H1 (cell line): Measurements from ENCODE around the gene SIX4. TPM values are rescaled to one million over a fixed set of nuclear protein-coding genes. Genes with fewer than 3 reads are reported as not detected.

ENCODE experiments used
- CTCF ChIA-PET: fragments of 300-600 bp; sonication (Branson Sonifier 250); formaldehyde crosslinking; loops from one replicate; lab custom pipeline; 2021; ENCODE audit not compliant: partially characterized antibody; lab: Charles Lee
- POLR2A ChIA-PET: fragments of 300-600 bp; sonication (Branson Sonifier 250); formaldehyde crosslinking; loops from one replicate; lab custom pipeline; 2021; ENCODE audit warnings: inconsistent platforms; ENCODE audit not compliant: partially characterized antibody; lab: Charles Lee
- DNase-seq, 2 experiments: peaks; one replicate each; pipeline versions ENCODE4 v3.0.0 to v3.0.0-alpha.2; 2010 to 2022; ENCODE audit warnings: low spot score in 2 of 2, low read depth in 1 of 2, mixed read lengths in 1 of 2
- FAIRE-seq: peaks from 2 replicates; lab custom pipeline; 2011; peaks lifted over from hg19 to GRCh38; lab: Jason Lieb, UNC
- H2AFZ ChIP-seq: 2 replicates; pipeline ENCODE4 v1.8.1; 2012; ENCODE audit warnings: low read length, inconsistent platforms
- H2AK5ac ChIP-seq: 2 replicates; pipeline ENCODE4 v1.6.1; 2013; ENCODE audit warnings: low read depth, low read length
- H2BK120ac ChIP-seq: replicated peaks from 2 replicates; pipeline ENCODE3; 2013; ENCODE audit warnings: low read depth, low read length, inconsistent platforms
- H2BK12ac ChIP-seq: 2 replicates; pipeline ENCODE4 v1.6.1; 2013; ENCODE audit warnings: low read depth, low read length
- H2BK15ac ChIP-seq: 2 replicates; pipeline ENCODE4 v1.6.1; 2013; ENCODE audit warnings: low read length
- H2BK20ac ChIP-seq: 2 replicates; pipeline ENCODE4 v1.6.1; 2013; ENCODE audit warnings: low read length
- H2BK5ac ChIP-seq: 2 replicates; pipeline ENCODE4 v1.6.1; 2013; ENCODE audit warnings: low read depth, low read length
- H3K14ac ChIP-seq: 2 replicates; pipeline ENCODE4 v1.6.1; 2013; ENCODE audit warnings: inconsistent platforms; ENCODE audit not compliant: insufficient read length
- H3K18ac ChIP-seq: 2 replicates; pipeline ENCODE4 v1.6.1; 2013; ENCODE audit warnings: low read length; ENCODE audit errors: extremely low read depth
- H3K23ac ChIP-seq: 2 replicates; pipeline ENCODE4 v1.6.1; 2013; ENCODE audit warnings: inconsistent platforms; ENCODE audit not compliant: insufficient read length
- H3K23me2 ChIP-seq: 2 replicates; pipeline ENCODE4 v1.6.1; 2013; ENCODE audit warnings: low read depth, low read length
- H3K27ac ChIP-seq: 2 replicates; pipeline ENCODE4 v1.6.1; 2011; ENCODE audit warnings: low read depth, low read length, inconsistent platforms
- H3K27me3 ChIP-seq, 4 experiments: replicated peaks in 1 of 4; 1 replicate in 1 of 4; 2 replicates in 3 of 4; pipeline versions ENCODE4 v1.6.1 to v1.8.1; 2011 to 2013; ENCODE audit warnings: low read length in 3 of 4, mild to moderate bottlenecking in 3 of 4, inconsistent platforms in 2 of 4, mixed read lengths in 2 of 4, moderate library complexity in 1 of 4; ENCODE audit not compliant: control insufficient read depth in 3 of 4, insufficient read depth in 3 of 4; ENCODE audit errors: extremely low read depth in 1 of 4
- H3K36me3 ChIP-seq, 4 experiments: 2 replicates each; pipeline versions ENCODE4 v1.6.1 to v1.8.1; 2011 to 2013; ENCODE audit warnings: mild to moderate bottlenecking in 4 of 4, low read length in 3 of 4, moderate library complexity in 2 of 4, control low read depth in 1 of 4, inconsistent platforms in 1 of 4; ENCODE audit not compliant: insufficient read depth in 4 of 4, control insufficient read depth in 2 of 4
- H3K4ac ChIP-seq: replicated peaks from 2 replicates; pipeline ENCODE3; 2013; ENCODE audit warnings: low read length, low read depth, mixed read lengths, inconsistent platforms; ENCODE audit not compliant: insufficient read length
- H3K4me1 ChIP-seq, 4 experiments: replicated peaks in 1 of 4; 1 replicate in 1 of 4; 2 replicates in 3 of 4; pipeline versions ENCODE4 v1.6.1 to v1.8.1; 2011 to 2013; ENCODE audit warnings: low read length in 3 of 4, inconsistent platforms in 2 of 4, mixed read lengths in 1 of 4; ENCODE audit not compliant: insufficient read depth in 4 of 4, control insufficient read depth in 3 of 4
- H3K4me2 ChIP-seq, 2 experiments: 2 replicates each; pipeline versions ENCODE4 v1.6.1 to v1.8.1; 2011 to 2013; ENCODE audit warnings: low read depth in 2 of 2, low read length in 2 of 2, control low read depth in 1 of 2, inconsistent platforms in 1 of 2, mild to moderate bottlenecking in 1 of 2; ENCODE audit not compliant: insufficient read depth in 1 of 2
- H3K4me3 ChIP-seq, 4 experiments: fragments of 200-600, 300-600 bp in 1 of 4; sonication (generic), shearing (Covaris generic), sonication (Bioruptor Twin) in 1 of 4; 2 replicates each; pipeline versions ENCODE4 v1.5.1 to v1.8.1; 2011 to 2016; ENCODE audit warnings: low read length in 4 of 4, low read depth in 3 of 4, control low read depth in 2 of 4, inconsistent platforms in 2 of 4, mild to moderate bottlenecking in 2 of 4, mixed read lengths in 1 of 4, moderate library complexity in 1 of 4; ENCODE audit not compliant: insufficient read depth in 2 of 4; ENCODE audit errors: extremely low read depth in 1 of 4
- H3K56ac ChIP-seq: replicated peaks from 2 replicates; pipeline ENCODE3; 2013; ENCODE audit warnings: low read depth, mild to moderate bottlenecking, mixed read lengths, low read length, inconsistent platforms; ENCODE audit not compliant: insufficient read length
- H3K79me1 ChIP-seq: 2 replicates; pipeline ENCODE4 v1.6.1; 2013; ENCODE audit warnings: low read depth, low read length, control low read depth
- H3K79me2 ChIP-seq, 2 experiments: 2 replicates each; pipeline versions ENCODE4 v1.6.1 to v1.8.1; 2012 to 2013; ENCODE audit warnings: low read length in 2 of 2, mild to moderate bottlenecking in 2 of 2, inconsistent platforms in 1 of 2; ENCODE audit not compliant: insufficient read depth in 2 of 2, control insufficient read depth in 1 of 2
- H3K9ac ChIP-seq, 4 experiments: replicated peaks in 1 of 4; 1 replicate in 1 of 4; 2 replicates in 3 of 4; pipeline versions ENCODE4 v1.6.1 to v1.8.1; 2011 to 2013; ENCODE audit warnings: low read depth in 3 of 4, low read length in 3 of 4, control low read depth in 2 of 4, mild to moderate bottlenecking in 2 of 4, moderate library complexity in 2 of 4, inconsistent platforms in 1 of 4; ENCODE audit errors: extremely low read depth in 1 of 4
- H3K9me3 ChIP-seq, 2 experiments: 2 replicates each; pipeline versions ENCODE4 v1.6.1 to v1.8.1; 2012 to 2013; ENCODE audit warnings: mild to moderate bottlenecking in 2 of 2, moderate library complexity in 2 of 2, control low read depth in 1 of 2, inconsistent platforms in 1 of 2, low read depth in 1 of 2, low read length in 1 of 2, mixed read lengths in 1 of 2; ENCODE audit not compliant: insufficient read depth in 2 of 2
- H4K20me1 ChIP-seq, 2 experiments: replicated peaks in 1 of 2; 2 replicates each; pipeline versions ENCODE3 to v1.8.1; 2011 to 2013; ENCODE audit warnings: inconsistent platforms in 2 of 2, low read length in 2 of 2, mild to moderate bottlenecking in 1 of 2; ENCODE audit not compliant: insufficient read depth in 2 of 2, control insufficient read depth in 1 of 2
- H4K5ac ChIP-seq: 2 replicates; pipeline ENCODE4 v1.6.1; 2013; ENCODE audit warnings: low read length, low read depth, mixed read lengths, inconsistent platforms; ENCODE audit not compliant: insufficient read length
- H4K8ac ChIP-seq: 2 replicates; pipeline ENCODE4 v1.8.0; 2013; ENCODE audit warnings: mild to moderate bottlenecking, moderate library complexity, low read length, inconsistent platforms; ENCODE audit not compliant: insufficient read depth; ENCODE audit errors: extremely low read depth
- H4K91ac ChIP-seq: replicated peaks from 2 replicates; pipeline ENCODE3; 2013; ENCODE audit warnings: low read length, mixed read lengths, inconsistent platforms; ENCODE audit not compliant: insufficient read length
- BACH1 ChIP-seq: IDR thresholded peaks from 2 replicates; pipeline ENCODE4 v1.6.1; 2012; ENCODE audit warnings: low read length, improper control_type of control experiment
- CHD1 ChIP-seq: IDR thresholded peaks from 2 replicates; pipeline ENCODE4 v1.6.1; 2012; ENCODE audit warnings: low read depth, low read length, improper control_type of control experiment
- CTBP2 ChIP-seq: IDR thresholded peaks from 2 replicates; pipeline ENCODE4 v1.7.0; 2011; ENCODE audit warnings: borderline replicate concordance, mild to moderate bottlenecking, moderate library complexity, mixed read lengths, low read length; ENCODE audit not compliant: insufficient read depth, insufficient read length
- FOSL1 ChIP-seq: IDR thresholded peaks from 2 replicates; pipeline ENCODE4 v1.6.1; 2011; ENCODE audit warnings: mild to moderate bottlenecking, low read depth, low read length, moderate library complexity; ENCODE audit not compliant: insufficient read depth
- GTF2F1 ChIP-seq: IDR thresholded peaks from 2 replicates; pipeline ENCODE4 v1.6.1; 2012; ENCODE audit warnings: low read depth, low read length, improper control_type of control experiment, borderline replicate concordance
- TAF1 ChIP-seq: IDR thresholded peaks from 2 replicates; pipeline ENCODE4 v1.6.1; 2011; ENCODE audit warnings: mild to moderate bottlenecking, low read depth, low read length
- TCF12 ChIP-seq: IDR thresholded peaks from 2 replicates; pipeline ENCODE4 v1.6.1; 2011; ENCODE audit warnings: low read depth, mild to moderate bottlenecking, low read length
- TEAD4 ChIP-seq: IDR thresholded peaks from 2 replicates; pipeline ENCODE4 v1.6.1; 2012; ENCODE audit warnings: low read depth, low read length, inconsistent platforms, mixed read lengths
- WGBS, 2 experiments: shearing (Covaris generic) in 1 of 2; methylation state at CpG; one replicate each; pipeline versions ENCODE4 v1.1.6 to v1.1.7; 2013 to 2015; ENCODE audit warnings: low lambda C conversion rate in 2 of 2, mixed read lengths in 2 of 2, inconsistent platforms in 1 of 2, low coverage in 1 of 2, missing lambda C conversion rate in 1 of 2; ENCODE audit not compliant: insufficient replicate concordance in 2 of 2, insufficient coverage in 1 of 2, insufficient read length in 1 of 2; ENCODE audit errors: extremely low coverage in 1 of 2, missing lambda C conversion rate in 1 of 2; 5-methylcytosine and 5-hydroxymethylcytosine counted together
- polyA plus RNA-seq, 7 experiments: library from polyadenylated mRNA; depleted of rRNA in 3 of 7; stranded (reverse) in 5 of 7; unstranded in 2 of 7; fragments of >200 nt in 5 of 7; fragments of 200-250 nt in 2 of 7; gene quantifications; 1 replicate in 5 of 7; 2 replicates in 1 of 7; 4 replicates in 1 of 7; pipeline versions ENCODE4 v1.2.1 to v1.2.3, GENCODE V29; 2011 to 2013; ENCODE audit warnings: missing spikeins in 2 of 7, mixed read lengths in 2 of 7
- total RNA-seq: library from RNA; stranded (reverse); fragmentation: NEBNext Ultra II Directional; extraction: Animal tissue kit (Norgen Biotek cat#: 25700); gene quantifications from 2 replicates; pipeline ENCODE4 v1.2.1, GENCODE V29; 2021
- TF ChIP-seq, protein P1 (sequence below), 3 experiments: IDR thresholded peaks; 1 replicate in 2 of 3; 2 replicates in 1 of 3; pipeline versions ENCODE4 v1.5.1 to v1.6.1; 2011; ENCODE audit warnings: low read length in 3 of 3, mild to moderate bottlenecking in 3 of 3, inconsistent platforms in 2 of 3, low read depth in 1 of 3, moderate library complexity in 1 of 3; ENCODE audit not compliant: insufficient read depth in 1 of 3; ENCODE audit errors: control extremely low read depth in 1 of 3
- TF ChIP-seq, protein P2 (sequence below): IDR thresholded peaks from 2 replicates; pipeline ENCODE4 v1.6.1; 2011; ENCODE audit warnings: low read length, improper control_type of control experiment

The SIX4 gene
- total and polyA plus RNA-seq, 2 of the 8 experiments (the other 6 are each of a cell fraction or from before 2014, with no cell fraction given): 9.0 to 38.9 TPM

DNA sequence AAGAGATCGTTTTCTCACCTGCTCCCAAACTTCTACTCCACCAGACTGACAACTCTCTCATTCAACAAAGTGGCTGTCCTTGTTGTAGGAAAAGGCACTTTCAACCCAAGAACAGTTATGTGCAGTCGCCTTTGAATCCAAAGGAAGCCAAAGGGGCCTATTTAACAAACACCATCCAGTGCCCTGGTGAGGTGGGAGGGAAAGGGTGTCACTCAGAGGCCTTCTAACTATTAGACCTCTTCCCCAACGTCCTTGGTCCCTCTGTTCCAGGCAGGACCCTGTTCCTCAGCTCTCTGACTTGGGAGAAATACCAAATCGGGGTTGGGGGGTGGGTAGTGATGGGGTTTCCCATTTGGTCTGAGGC is 3.2 kb downstream of the SIX4 start:
- peak overlapping the region; percentile 86 to 96 for H3K4me2 ChIP-seq
- no peak overlapping the region for H2AK5ac ChIP-seq
- no peak overlapping the region for H2BK120ac ChIP-seq
- FAIRE-seq: no peak
- peaks cover 7 to 59% of the 10 kb centered on the region in 2 experiments for H3K79me2 ChIP-seq
- peak overlapping the region; percentile 51; the same call in 1 of the 2 replicates for H4K8ac ChIP-seq
- H2BK20ac ChIP-seq: no peak overlapping the region
- no peak overlapping the region for H2BK5ac ChIP-seq
- H3K27ac ChIP-seq: no peak overlapping the region
- peak overlapping the region in 1 of 4 experiments; percentile 16; a peak in 3 of 7 replicates for H3K9ac ChIP-seq
- H3K23me2 ChIP-seq: peaks cover 13% of the 10 kb centered on the region; the same call in 1 of the 2 replicates
- H3K79me1 ChIP-seq: peaks cover 13% of the 10 kb centered on the region
- peaks cover 2 to 7% (median 5%) of the 10 kb centered on the region in 4 experiments; a peak in 6 of 7 replicates for H3K4me1 ChIP-seq
- 20% methylated on average over 4 of the region's 4 CpGs; no CpG with 5 or more reads in 1 of the 2 experiments for WGBS, 2 experiments
- no peak overlapping the region for H3K4ac ChIP-seq
- no peak overlapping the region for H3K14ac ChIP-seq
- H3K36me3 ChIP-seq: peaks cover 7 to 37% (median 17%) of the 10 kb centered on the region in 4 experiments
- H2AFZ ChIP-seq: no peak overlapping the region
- ChIA-PET POLR2A (interaction anchor here (0.6 to 2.3 kb wide), 9 partner anchors 8 to 557 kb away, joined by 3 to 9 read pairs (median 3); partner anchors contain the start of genes SLC38A6 and TRMT5), CTCF (interaction anchor here (1.2 to 1.6 kb wide), 3 partner anchors 17 to 96 kb away, joined by 3 to 5 read pairs (median 4); no protein-coding TSS in a partner anchor)
- no peak overlapping the region for H3K56ac ChIP-seq
- no peak overlapping the region for H2BK12ac ChIP-seq
- no peak for DNase-seq
- no peak overlapping the region for H4K5ac ChIP-seq
- H4K91ac ChIP-seq: no peak overlapping the region
- H3K27me3 ChIP-seq: no peaks in the 10 kb centered on the region
- H3K18ac ChIP-seq: peak overlapping the region; percentile 56
- H3K9me3 ChIP-seq: no peaks in the 10 kb centered on the region
- H4K20me1 ChIP-seq: peaks cover 16% of the 10 kb centered on the region in 2 experiments
- H3K23ac ChIP-seq: no peak overlapping the region
- H3K4me3 ChIP-seq: peak overlapping the region; percentile 76 to 99 (median 90)
- H2BK15ac ChIP-seq: no peak overlapping the region
- no peak for TF ChIP-seq FOSL1
- TF ChIP-seq CTBP2: no peak
- TF ChIP-seq CHD1: no peak
- TF ChIP-seq TEAD4: no peak
- no peak for TF ChIP-seq TCF12
- TF ChIP-seq TAF1: no peak
- TF ChIP-seq, protein P1, sequence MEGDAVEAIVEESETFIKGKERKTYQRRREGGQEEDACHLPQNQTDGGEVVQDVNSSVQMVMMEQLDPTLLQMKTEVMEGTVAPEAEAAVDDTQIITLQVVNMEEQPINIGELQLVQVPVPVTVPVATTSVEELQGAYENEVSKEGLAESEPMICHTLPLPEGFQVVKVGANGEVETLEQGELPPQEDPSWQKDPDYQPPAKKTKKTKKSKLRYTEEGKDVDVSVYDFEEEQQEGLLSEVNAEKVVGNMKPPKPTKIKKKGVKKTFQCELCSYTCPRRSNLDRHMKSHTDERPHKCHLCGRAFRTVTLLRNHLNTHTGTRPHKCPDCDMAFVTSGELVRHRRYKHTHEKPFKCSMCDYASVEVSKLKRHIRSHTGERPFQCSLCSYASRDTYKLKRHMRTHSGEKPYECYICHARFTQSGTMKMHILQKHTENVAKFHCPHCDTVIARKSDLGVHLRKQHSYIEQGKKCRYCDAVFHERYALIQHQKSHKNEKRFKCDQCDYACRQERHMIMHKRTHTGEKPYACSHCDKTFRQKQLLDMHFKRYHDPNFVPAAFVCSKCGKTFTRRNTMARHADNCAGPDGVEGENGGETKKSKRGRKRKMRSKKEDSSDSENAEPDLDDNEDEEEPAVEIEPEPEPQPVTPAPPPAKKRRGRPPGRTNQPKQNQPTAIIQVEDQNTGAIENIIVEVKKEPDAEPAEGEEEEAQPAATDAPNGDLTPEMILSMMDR (IDR thresholded peaks at IDR 0.05; ENCODE audit: control extremely low read depth in 1 of 3, insufficient read depth in 1 of 3, low read depth in 1 of 3, low read length in 3 of 3): no peak
- no peak for TF ChIP-seq GTF2F1
- no peak for TF ChIP-seq BACH1
- TF ChIP-seq, protein P2, sequence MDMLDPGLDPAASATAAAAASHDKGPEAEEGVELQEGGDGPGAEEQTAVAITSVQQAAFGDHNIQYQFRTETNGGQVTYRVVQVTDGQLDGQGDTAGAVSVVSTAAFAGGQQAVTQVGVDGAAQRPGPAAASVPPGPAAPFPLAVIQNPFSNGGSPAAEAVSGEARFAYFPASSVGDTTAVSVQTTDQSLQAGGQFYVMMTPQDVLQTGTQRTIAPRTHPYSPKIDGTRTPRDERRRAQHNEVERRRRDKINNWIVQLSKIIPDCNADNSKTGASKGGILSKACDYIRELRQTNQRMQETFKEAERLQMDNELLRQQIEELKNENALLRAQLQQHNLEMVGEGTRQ: no peak
